GM19467 (cell line): Measurements from ENCODE around the gene FAM76A.
"Not testable (repeated sequence)": the region's sequence is repeated elsewhere in the genome, so short reads cannot be mapped to it uniquely, and the experiment has no call there.

ENCODE experiments used
- ATAC-seq: cut with Tn5 transposase; IDR thresholded peaks from one replicate; pipeline ENCODE4 v1.9.1; 2021; ENCODE audit warnings: mild to moderate bottlenecking, moderate library complexity; ENCODE audit not compliant: unreplicated experiment

The FAM76A gene

GRCh38 chr1:27774654-27775053 lies 48.9 kb downstream of the FAM76A start:
- ATAC-seq: no peak

DNA sequence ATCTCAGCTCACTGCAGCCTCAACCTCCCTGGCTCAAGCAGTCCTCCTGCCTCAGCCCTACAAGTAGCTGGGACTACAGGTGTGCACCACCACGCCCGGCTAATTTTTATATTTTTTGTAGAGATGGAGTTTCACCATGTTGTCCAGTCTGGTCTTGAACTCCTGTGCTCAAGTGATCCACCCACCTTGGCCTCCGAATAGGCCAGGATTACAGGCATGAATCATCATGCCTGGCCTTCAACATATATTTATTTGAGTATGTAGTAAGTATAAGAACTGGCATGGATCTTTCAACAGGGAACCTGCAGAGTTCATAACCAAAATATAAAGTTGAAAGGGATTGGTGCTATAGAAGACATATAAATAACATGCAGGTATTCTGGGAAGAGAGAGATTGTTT lies 49.6 kb downstream of the FAM76A start:
- ATAC-seq: not testable (repeated sequence)

- not testable (repeated sequence) for ATAC-seq
Measured at GRCh38 chr1:27776276-27776675, 50.5 kb downstream of the FAM76A start.

GRCh38 chr1:27778056-27778455 lies 52.3 kb downstream of the FAM76A start:
- no peak for ATAC-seq

- no peak for ATAC-seq
Measured at GRCh38 chr1:27779122-27779521, 53.4 kb downstream of the FAM76A start.

DNA sequence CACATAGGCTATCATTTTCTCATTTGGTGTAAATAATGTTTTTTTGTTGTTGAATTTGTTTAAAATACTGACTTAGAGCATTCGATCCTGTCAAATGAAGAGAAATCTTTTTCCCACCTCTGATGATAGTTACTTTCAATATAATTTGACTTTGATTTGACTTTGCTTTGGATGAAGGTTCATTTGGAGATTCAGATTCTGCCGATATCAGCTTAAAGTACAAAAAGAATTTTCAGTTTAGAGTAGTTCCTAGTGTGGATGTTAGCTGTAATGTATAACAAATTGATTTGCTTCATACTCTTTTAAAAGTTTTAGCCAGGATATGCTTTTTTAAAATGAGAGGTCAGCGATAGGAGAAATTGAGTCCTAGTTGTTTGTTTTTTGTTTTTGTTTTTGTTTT lies 57.2 kb downstream of the FAM76A start:
- no peak for ATAC-seq

GRCh38 chr1:27784700-27785099 lies 58.9 kb downstream of the FAM76A start:
- ATAC-seq: no peak

DNA sequence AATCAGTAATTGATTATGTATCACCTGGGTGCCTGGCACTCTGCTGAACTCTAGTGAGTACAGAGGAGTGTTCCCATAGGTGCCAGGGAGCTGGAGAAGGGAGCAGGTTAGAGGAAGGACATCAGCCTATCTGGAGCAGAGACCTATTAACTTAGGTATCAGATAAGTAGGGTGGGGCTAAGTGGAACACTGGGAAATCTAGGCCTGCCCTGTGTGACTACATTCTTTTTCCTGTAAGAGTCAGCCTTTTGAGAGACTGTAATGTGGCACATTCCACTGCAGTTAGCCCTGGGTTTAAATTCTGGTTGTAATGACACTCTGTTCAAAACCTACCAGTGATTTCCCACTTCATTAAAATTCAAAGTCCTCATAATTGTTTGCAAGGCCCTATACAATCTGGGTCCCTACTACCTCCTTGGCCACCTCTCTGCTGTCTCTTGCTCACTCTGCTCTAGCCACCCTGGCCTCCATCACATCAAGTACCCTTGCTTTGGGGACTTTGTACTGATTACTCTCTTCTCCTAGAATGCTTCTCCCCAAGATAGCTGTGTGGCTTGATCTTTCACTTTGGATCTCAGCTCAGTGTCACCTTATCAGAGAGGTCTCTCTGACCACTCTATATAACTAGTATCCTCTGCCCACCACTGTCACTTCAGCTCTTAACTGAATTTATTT lies 60.2 kb downstream of the FAM76A start:
- no peak for ATAC-seq

DNA sequence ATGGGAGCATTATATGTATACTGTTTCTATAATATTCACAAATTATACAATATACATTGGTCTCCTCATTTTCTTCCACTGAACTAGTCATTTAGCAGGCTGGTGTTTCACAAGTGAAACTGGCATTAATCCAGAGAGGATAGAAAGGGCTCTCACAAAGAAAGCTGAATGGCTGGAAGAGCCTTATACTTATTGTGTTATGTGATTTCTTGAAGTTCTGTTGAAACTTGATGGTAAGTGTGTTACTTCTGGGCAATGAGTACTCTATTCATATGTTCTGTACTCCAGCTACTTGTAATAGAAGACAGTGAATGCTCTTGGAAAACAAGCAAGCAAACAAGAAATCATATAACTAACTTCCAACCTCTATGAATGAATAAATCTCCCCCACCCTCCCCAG lies 62.1 kb downstream of the FAM76A start:
- no peak for ATAC-seq

GRCh38 chr1:27789540-27790041 lies 63.8 kb downstream of the FAM76A start:
- ATAC-seq: no peak

DNA sequence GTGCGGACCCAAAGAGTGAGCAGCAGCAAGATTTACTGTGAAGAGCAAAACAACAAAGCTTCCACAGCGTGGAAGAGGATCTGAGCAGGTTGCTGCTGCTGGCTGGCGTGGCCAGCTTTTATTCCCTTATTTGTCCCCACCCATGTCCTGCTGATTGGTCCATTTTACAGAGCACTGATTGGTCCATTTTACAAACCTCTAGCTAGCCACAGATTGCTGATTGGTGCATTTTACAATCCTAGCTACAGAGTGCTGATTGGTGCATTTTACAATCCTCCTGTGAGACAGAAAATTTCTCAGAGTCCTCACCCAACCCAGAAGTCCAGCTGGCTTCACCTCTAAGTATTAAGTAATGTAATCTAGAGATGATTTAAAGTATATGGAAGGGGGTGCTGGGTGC lies 64.5 kb downstream of the FAM76A start:
- ATAC-seq: not testable (repeated sequence)

- ATAC-seq: no peak
Measured at GRCh38 chr1:27795601-27796000, 69.8 kb downstream of the FAM76A start.

DNA sequence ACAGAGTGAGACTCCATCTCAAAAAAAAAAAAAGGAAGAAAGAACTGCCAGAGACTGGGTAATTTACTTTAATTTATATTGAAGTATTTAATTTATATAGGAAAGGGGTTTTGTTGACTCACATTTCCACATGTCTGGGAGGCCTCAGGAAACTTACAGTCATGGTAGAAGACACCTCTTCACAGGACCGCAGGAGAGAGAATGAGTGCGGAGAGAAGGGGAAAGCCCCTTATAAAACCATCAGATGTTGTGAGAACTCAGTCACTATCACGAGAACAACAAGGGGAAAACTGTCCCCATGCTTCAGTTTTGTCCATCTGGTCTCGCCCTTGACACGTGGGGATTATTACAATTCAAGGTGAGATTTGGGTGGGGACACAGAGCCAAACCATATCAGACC lies 79.0 kb downstream of the FAM76A start:
- ATAC-seq: no peak

DNA sequence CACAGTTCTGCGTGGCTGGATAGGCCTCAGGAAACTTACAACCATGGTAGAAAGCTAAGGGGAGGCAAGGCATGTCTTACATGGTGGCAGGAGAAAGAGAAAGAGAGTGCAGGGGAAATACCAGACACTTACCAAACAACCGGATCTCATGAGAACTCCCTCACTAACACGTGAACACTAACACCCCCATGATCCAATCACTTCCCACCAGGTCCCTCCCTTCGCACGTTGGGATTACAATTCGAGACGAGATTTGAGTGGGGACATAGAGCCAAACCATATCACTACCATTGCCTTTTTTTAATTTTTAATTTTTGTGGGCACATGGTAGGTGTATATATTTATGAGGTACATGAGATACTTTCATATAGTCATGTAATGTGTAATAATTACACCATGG lies 81.0 kb downstream of the FAM76A start:
- no peak for ATAC-seq

GRCh38 chr1:27807385-27807784 lies 81.6 kb downstream of the FAM76A start:
- ATAC-seq: no peak

DNA sequence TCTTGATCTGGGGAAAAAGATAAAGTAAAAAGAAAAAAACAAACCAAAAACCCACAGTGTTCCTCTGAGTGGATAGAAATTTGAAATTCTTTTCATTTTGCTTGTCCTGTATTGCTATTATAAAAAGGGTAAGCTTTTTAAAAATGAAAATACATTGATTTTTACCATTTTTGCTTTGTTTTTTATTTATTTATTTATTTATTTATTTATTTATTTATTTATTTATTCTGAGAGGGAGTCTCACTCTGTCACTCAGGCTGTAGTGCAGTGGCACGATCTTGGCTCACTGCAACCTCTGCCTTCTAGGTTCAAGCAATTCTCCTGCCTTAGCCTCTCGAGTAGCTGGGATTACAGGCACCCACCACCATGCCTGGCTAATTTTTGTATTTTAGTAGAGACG lies 82.4 kb downstream of the FAM76A start:
- not testable (repeated sequence) for ATAC-seq

DNA sequence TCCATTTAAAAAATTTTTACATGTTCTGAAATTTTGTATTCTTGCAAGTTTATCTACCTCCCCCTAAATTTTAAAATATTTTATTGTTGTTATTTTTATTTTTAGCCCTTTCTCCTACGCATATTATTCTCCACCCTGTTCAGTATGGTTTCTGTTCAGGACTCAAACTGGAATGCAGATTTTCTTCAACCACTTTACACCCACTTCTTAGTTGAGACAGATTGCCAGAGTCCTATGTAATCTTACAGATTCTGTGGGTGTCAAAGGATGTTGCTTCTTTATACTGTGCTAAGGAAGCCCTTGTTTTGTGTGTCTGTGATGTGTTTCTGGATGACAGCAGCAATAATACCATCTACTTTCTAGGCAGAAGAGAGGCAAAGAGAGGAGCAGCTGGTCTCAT lies 84.1 kb downstream of the FAM76A start:
- ATAC-seq: no peak

DNA sequence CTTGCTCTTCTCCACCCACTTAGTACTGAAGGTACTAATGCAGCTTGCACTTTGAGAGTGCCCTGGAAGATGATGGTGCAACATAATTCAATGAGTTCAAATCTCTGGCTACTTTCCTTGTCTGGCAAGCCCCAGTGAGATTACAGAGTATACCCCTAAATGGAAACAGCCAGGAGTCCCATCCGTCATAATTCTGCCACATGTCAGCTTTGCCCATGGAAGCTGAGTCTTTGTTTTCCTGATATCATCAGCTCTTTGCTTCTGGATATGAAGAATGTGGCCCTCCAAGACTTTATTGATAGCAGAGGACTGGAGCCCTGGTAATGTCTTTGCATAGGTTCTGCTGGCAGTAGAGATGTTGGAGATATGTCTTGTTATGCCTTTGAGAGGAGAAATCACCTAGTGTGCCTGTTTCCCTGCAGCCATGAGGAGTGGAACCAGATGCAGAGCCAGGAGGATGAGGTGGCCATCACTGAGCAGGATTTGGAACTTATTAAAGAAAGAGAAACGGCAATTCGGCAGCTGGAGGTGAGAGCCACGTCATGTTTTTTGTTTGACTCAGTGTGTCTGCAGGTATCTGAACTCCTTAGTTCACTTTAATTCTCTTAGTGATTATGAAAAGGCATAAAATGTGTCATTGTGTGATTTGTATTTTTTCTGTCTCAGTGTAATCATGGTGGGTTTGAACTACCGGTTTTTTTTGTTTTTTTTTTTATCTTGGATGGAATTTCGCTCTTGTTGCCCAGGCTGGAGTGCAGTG lies 86.2 kb downstream of the FAM76A start:
- ATAC-seq: no peak
